Right ventricle myocardium inferior (tissue), 1 donor: Measurements from ENCODE around the gene UBE2U. TPM values are rescaled to one million over a fixed set of nuclear protein-coding genes. Genes with fewer than 3 reads are reported as not detected.
"Not testable (repeated sequence)": the region's sequence is repeated elsewhere in the genome, so short reads cannot be mapped to it uniquely, and the experiment has no call there.

Experiments used
- ATAC-seq: fragments of 200-7000 bp; cut with Tn5 transposase; one replicate; pipeline ENCODE4 v1.9.1; 2020; ENCODE audit warnings: mild to moderate bottlenecking, moderate library complexity
- DNase-seq: peaks from one replicate; pipeline ENCODE4 v3.0.0; 2021; ENCODE audit errors: missing footprints
- intact Hi-C: fragments of 100-400 bp; cut with DNase I; formaldehyde crosslinking; loops from one replicate; pipeline ENCODE4 v1.11.0; 2022
- total RNA-seq: library from RNA; stranded (reverse); fragmentation: NEBNext Ultra II Directional; extraction: Animal tissue kit (Norgen Biotek cat#: 25700); gene quantifications from one replicate; pipeline ENCODE4 v1.2.1, GENCODE V29; 2021
- donor health status: DM: no; HTN: yes; CAD: no; lungs with severe emphysema.

Gene UBE2U
- total RNA-seq, 1 donor from 2014 or later, result 0.95 TPM

DNA sequence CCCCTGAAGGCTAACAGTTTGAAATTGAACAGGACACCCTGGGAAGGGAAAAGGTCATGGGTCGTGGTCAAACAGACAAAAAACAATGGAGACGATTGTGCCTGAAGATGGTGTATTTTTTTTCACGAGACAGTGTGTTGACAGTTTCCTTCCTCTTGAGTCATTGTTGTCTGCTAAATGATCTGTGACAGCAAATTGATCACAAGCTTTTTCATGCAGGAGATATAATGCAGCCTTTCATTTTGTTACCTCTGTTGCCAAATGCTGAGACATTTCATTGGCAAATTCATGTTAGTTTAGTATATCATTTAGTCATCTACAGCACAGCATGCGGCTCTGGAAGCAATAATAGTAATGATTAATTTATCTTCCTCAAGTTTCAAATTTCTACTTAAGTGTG, 27.7 kb downstream of the UBE2U start:
- ATAC-seq (no peak), DNase-seq (no peak)
- intact Hi-C loops, result no loop called here

- intact Hi-C loops, result no loop called here
- ATAC-seq (no peak), DNase-seq (no peak)
Measured at GRCh38 chr1:64231654-64232053, 28.2 kb downstream of the UBE2U start.

- DNase-seq (no peak), ATAC-seq (no peak)
- intact Hi-C loops, result no loop called here
Measured at GRCh38 chr1:64234714-64235113, 31.3 kb downstream of the UBE2U start.

GRCh38 chr1:64235181-64235580, 31.8 kb downstream of the UBE2U start:
- ATAC-seq (no peak), DNase-seq (no peak)
- intact Hi-C loops, result no loop called here

DNA sequence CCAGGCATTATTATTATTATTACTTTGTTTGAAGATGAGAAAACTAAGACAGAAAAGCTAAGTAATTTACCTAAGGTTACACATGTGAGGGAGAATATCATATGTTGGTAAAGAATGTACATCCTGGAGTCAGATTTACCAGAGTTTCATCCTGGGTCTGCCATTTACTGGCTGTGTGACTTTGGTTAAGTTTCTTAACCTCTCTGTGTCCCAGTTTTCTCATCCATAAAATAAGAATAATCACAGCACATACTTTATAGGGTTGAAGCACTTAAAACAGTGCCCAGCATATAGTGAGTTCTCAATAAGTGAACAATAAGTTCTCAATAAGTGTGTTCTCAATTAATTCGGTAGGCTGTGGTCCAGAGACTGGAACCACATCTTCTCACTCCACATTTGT, 32.5 kb downstream of the UBE2U start:
- ATAC-seq (no peak), DNase-seq (no peak)
- intact Hi-C loops, result no loop called here

DNA sequence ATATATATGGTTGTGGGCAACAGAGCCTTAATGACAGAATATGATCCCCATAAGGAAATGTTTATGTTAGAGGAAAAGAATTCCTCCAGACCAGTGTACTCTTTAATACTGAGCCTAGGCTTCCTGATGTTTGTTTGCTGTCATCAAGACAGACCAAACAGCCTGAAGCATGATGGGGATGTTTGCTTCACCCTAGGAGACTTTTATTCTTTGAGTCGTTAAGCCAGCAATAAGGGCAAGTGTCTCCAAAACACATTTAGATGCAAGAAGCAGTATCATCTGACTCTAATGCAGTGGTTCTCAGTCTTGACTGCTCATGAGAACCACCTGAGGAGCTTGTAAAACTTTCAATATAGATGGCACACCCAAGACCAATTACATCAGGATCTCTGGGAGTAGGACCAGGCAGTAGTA, 33.1 kb downstream of the UBE2U start:
- intact Hi-C loops, result no loop called here
- ATAC-seq (no peak), DNase-seq (no peak)

GRCh38 chr1:64239519-64239918, 36.1 kb downstream of the UBE2U start:
- intact Hi-C loops, ATAC-seq, DNase-seq: not testable (repeated sequence)

- intact Hi-C loops, result loop anchor here (10.0 kb wide), 1 partner anchor 465 kb away; the partner anchor contains the start of gene ROR1
- DNase-seq (no peak), ATAC-seq (no peak)
Measured at GRCh38 chr1:64240206-64240605, 36.8 kb downstream of the UBE2U start.

GRCh38 chr1:64241069-64241468, 37.6 kb downstream of the UBE2U start:
- DNase-seq, result no peak
- no peak for ATAC-seq
- intact Hi-C loops, result loop anchor here (10.0 kb wide), 1 partner anchor 466 kb away; the partner anchor contains the start of gene ROR1

- intact Hi-C loops, result loop anchor here (1.0 to 10.0 kb wide), 3 partner anchors 468 to 568 kb away; partner anchors contain the start of gene ROR1
- DNase-seq (no peak), ATAC-seq (no peak)
Measured at GRCh38 chr1:64242895-64243756, 39.7 kb downstream of the UBE2U start.

DNA sequence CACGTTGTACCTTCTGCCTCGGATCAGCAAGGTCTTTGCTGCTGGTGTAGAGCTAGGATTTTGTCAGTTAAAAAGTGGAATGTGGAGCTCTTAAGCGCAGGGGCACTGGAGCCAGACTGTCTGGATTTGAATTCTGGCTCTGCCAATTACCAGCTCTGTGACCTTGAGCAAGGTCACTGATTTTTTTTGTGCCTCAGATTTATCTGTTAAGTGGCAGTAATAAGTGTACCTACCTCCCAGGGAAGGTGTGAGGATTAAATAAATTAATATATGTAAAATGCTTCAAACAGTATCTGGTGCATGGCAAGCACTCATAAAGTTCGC, 40.3 kb downstream of the UBE2U start:
- DNase-seq, result no peak
- intact Hi-C loops, result loop anchor here (1.0 to 10.0 kb wide), 3 partner anchors 469 to 569 kb away; partner anchors contain the start of gene ROR1
- no peak for ATAC-seq

- no peak for DNase-seq
- intact Hi-C loops, result loop anchor here (5.0 to 10.0 kb wide), 2 partner anchors 471 to 668 kb away; partner anchors contain the start of gene ROR1
- ATAC-seq, result peak; percentile 34
Measured at GRCh38 chr1:64245495-64245894, 42.1 kb downstream of the UBE2U start.

GRCh38 chr1:64246294-64246917, 43.0 kb downstream of the UBE2U start:
- DNase-seq (no peak), ATAC-seq (no peak)
- intact Hi-C loops, result loop anchor here (2.0 to 10.0 kb wide), 4 partner anchors 472 to 690 kb away; partner anchors contain the start of gene ROR1

GRCh38 chr1:64248065-64248464, 44.6 kb downstream of the UBE2U start:
- intact Hi-C loops, result loop anchor here (5.0 to 10.0 kb wide), 2 partner anchors 473 to 671 kb away; partner anchors contain the start of gene ROR1
- no peak for ATAC-seq
- no peak for DNase-seq

DNA sequence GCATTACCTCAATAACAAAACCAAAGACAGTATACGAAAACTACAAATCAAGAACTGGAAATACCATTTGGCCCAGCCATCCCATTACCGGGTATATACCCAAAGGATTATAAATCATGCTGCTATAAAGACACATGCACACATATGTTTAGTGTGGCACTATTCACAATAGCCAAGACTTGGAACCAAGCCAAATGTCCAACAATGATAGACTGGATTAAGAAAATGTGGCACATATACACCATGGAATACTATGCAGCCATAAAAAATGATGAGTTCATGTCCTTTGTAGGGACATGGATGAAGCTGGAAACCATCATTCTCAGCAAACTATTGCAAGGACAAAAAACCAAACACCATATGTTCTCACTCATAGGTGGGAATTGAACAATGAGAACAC, 47.0 kb downstream of the UBE2U start:
- DNase-seq, intact Hi-C loops, ATAC-seq: not testable (repeated sequence)

DNA sequence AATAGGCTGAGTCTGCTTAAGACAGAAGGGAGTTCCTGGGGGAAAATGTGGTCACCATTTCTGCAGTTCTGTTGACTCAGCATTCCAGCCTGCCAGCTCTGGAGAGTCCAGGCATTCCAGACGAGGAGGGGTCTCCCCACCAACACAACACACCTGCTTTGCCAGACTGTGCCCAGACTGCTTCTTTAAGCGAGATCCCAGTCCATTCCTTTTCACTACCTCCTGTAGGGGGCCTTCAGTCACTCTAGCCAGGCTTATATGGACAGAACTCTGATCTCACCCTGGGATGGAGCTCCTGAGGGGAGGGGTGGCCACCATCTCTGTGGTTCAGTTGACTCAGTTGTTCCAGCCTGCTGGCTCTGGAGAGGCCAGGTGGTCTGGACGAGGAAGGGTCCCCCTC, 48.5 kb downstream of the UBE2U start:
- no peak for ATAC-seq
- intact Hi-C loops, result no loop called here
- DNase-seq, result no peak

DNA sequence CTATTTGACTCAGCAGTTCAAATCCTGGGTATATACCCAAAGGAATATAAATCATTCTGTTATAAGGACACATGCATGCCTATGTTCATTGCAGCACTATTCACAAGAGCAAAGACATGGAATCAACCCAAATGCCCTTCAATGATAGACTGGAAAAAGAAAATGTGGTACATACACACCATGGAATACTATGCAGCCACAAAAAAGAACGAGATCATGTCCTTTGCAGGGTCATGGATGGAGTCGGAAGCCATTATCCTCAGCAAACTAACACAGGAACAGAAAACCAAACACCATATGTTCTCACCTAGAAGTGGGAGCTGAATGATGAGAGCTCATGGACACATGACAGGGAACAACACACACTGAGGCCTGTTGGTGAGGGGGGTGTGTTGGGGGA, 53.8 kb downstream of the UBE2U start:
- intact Hi-C loops, result not testable (repeated sequence)

GRCh38 chr1:64258444-64258843, 55.0 kb downstream of the UBE2U start:
- DNase-seq, intact Hi-C loops, ATAC-seq: not testable (repeated sequence)

More for the DNA sequence above, 53.8 kb downstream of the UBE2U start:
- ATAC-seq, DNase-seq: not testable (repeated sequence)

GRCh38 chr1:64263335-64263734, 59.9 kb downstream of the UBE2U start:
- intact Hi-C loops, result no loop called here

DNA sequence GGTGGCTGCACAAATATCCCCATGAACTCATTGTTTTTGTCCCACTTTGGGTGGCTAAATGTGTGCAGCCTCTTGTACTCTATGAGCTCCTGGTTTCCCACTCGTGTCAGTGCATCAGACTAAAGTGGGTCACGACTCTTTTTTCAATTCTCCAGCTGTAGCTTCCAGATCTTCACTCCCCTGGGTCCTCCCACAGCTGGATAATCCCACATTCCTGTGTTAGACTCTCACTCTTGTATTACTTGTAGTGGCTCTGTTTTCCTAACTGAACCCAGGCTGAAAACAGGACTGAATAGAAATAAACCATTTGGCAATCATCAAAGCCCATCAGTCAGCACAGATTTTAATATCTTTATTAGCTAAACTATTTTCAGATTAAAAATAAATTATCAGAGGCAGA, 60.4 kb downstream of the UBE2U start:
- intact Hi-C loops, result no loop called here
- DNase-seq (no peak), ATAC-seq (peak; percentile 39)

More at GRCh38 chr1:64263335-64263734, 59.9 kb downstream of the UBE2U start:
- DNase-seq (no peak), ATAC-seq (no peak)
